Measurements from ENCODE around the gene TERT. TPM values are rescaled to one million over a fixed set of nuclear protein-coding genes. Genes with fewer than 3 reads are reported as not detected.

Gene TERT
- polyA plus RNA-seq, 1 experiment, result not detected

GRCh38 chr5:1247811-1248210, 47.1 kb downstream of the TERT start:
- POLR2A ChIA-PET, result no interaction called here
- no peaks in the 10 kb centered on the region for H3K27me3 ChIP-seq (ENCODE audit: control insufficient read depth, insufficient read depth, low read length)
- no peak for DNase-seq (ENCODE audit: low read depth, low spot score)
- H3K27ac ChIP-seq (ENCODE audit: low read depth, low read length), result no peak overlapping the region
- no peak for TF ChIP-seq CTCF (IDR thresholded peaks at IDR 0.05; ENCODE audit: low read depth, low read length)
- CTCF ChIA-PET, result no interaction called here
- H3K4me3 ChIP-seq (ENCODE audit: low read depth, low read length), result no peak overlapping the region
- H3K9me3 ChIP-seq (ENCODE audit: control insufficient read depth, insufficient read depth, low read length), result peaks cover 45% of the 10 kb centered on the region

GRCh38 chr5:1246711-1247431, 48.0 kb downstream of the TERT start:
- Histone ChIP-seq H3K9me3 (ENCODE audit: control insufficient read depth, insufficient read depth, low read length) (peaks cover 46% of the 10 kb centered on the region), H3K4me3 (ENCODE audit: low read depth, low read length) (no peak overlapping the region), H3K27ac (ENCODE audit: low read depth, low read length) (no peak overlapping the region), H3K27me3 (ENCODE audit: control insufficient read depth, insufficient read depth, low read length) (no peaks in the 10 kb centered on the region)
- no peak for DNase-seq (ENCODE audit: low read depth, low spot score)
- ChIA-PET CTCF (no interaction called here), POLR2A (no interaction called here)
- TF ChIP-seq CTCF (IDR thresholded peaks at IDR 0.05; ENCODE audit: low read depth, low read length), result no peak

- CTCF ChIA-PET, result no interaction called here
- H3K4me3 ChIP-seq (ENCODE audit: low read depth, low read length), result no peak overlapping the region
- H3K27me3 ChIP-seq (ENCODE audit: control insufficient read depth, insufficient read depth, low read length), result no peaks in the 10 kb centered on the region
- POLR2A ChIA-PET, result no interaction called here
- H3K27ac ChIP-seq (ENCODE audit: low read depth, low read length), result no peak overlapping the region
- H3K9me3 ChIP-seq (ENCODE audit: control insufficient read depth, insufficient read depth, low read length), result peaks cover 53% of the 10 kb centered on the region
- DNase-seq (ENCODE audit: low read depth, low spot score), result no peak
- TF ChIP-seq CTCF (IDR thresholded peaks at IDR 0.05; ENCODE audit: low read depth, low read length), result no peak
Measured at GRCh38 chr5:1245905-1246576, 48.8 kb downstream of the TERT start.

GRCh38 chr5:1244976-1245375, 49.9 kb downstream of the TERT start:
- Histone ChIP-seq H3K4me3 (ENCODE audit: low read depth, low read length) (no peak overlapping the region), H3K27me3 (ENCODE audit: control insufficient read depth, insufficient read depth, low read length) (no peaks in the 10 kb centered on the region), H3K27ac (ENCODE audit: low read depth, low read length) (no peak overlapping the region), H3K9me3 (ENCODE audit: control insufficient read depth, insufficient read depth, low read length) (peaks cover 63% of the 10 kb centered on the region)
- DNase-seq (ENCODE audit: low read depth, low spot score), result no peak
- no peak for TF ChIP-seq CTCF (IDR thresholded peaks at IDR 0.05; ENCODE audit: low read depth, low read length)
- ChIA-PET CTCF (no interaction called here), POLR2A (no interaction called here)

GRCh38 chr5:1244255-1244654, 50.6 kb downstream of the TERT start:
- DNase-seq (ENCODE audit: low read depth, low spot score), result no peak
- Histone ChIP-seq H3K27ac (ENCODE audit: low read depth, low read length) (no peak overlapping the region), H3K27me3 (ENCODE audit: control insufficient read depth, insufficient read depth, low read length) (no peaks in the 10 kb centered on the region), H3K4me3 (ENCODE audit: low read depth, low read length) (no peak overlapping the region), H3K9me3 (ENCODE audit: control insufficient read depth, insufficient read depth, low read length) (peaks cover 71% of the 10 kb centered on the region)
- CTCF ChIA-PET, result no interaction called here
- POLR2A ChIA-PET, result no interaction called here
- TF ChIP-seq CTCF (IDR thresholded peaks at IDR 0.05; ENCODE audit: low read depth, low read length), result no peak
